Stimulated activated CD4-positive, alpha-beta T cell treated with anti-CD3 and anti-CD28 coated beads, TNF-alpha, amount 100 ng/mL, for 48 hours (primary cell): ENCODE measurements around the gene ALG2.

Experiments used
- DNase-seq, 3 donors: peaks; one replicate each; pipeline ENCODE4 v3.0.0-alpha.2; 2020; ENCODE audit warnings: low read depth in 3 of 3

The ALG2 gene

GRCh38 chr9:99172124-99173091 lies 49.3 kb downstream of the ALG2 start:
- no peak for DNase-seq

- DNase-seq: no peak
These were observed 50.3 kb downstream of the ALG2 start for GRCh38 chr9:99171225-99172123.

- no peak for DNase-seq
These were observed 51.6 kb downstream of the ALG2 start for GRCh38 chr9:99169982-99170761.

GRCh38 chr9:99169086-99169485 lies 52.7 kb downstream of the ALG2 start:
- no peak for DNase-seq

- DNase-seq: no peak
These were observed 54.0 kb downstream of the ALG2 start for GRCh38 chr9:99167694-99168093.

- no peak for DNase-seq
These were observed 54.6 kb downstream of the ALG2 start for GRCh38 chr9:99167119-99167518.
